Activated T-helper 1 cell treated with anti-CD3 and anti-CD28 coated beads, Interleukin-12 subunit alpha, Interleukin-12 subunit beta, Interleukin-2, Interleukin-4 antibody, amounts not matched to agents 30 ng/mL and 10 ng/mL and 1 ng/mL, durations not matched to agents 14 hours and 24 hours and 36 hours (primary cell): Measurements from ENCODE around the gene KLHL18. TPM values are rescaled to one million over a fixed set of nuclear protein-coding genes. Genes with fewer than 3 reads are reported as not detected.

ENCODE experiments used
- DNase-seq: peaks from one replicate; pipeline ENCODE4 v3.0.0; 2021; ENCODE audit warnings: low spot score
- H3K27ac Mint-ChIP-seq: one replicate; pipeline ENCODE4 v1.8.0; 2021; ENCODE audit warnings: mild to moderate bottlenecking, mixed read lengths
- H3K27me3 Mint-ChIP-seq: one replicate; pipeline ENCODE4 v1.8.0; 2022; ENCODE audit warnings: mild to moderate bottlenecking, moderate library complexity, mixed read lengths; ENCODE audit not compliant: insufficient read depth
- H3K36me3 Mint-ChIP-seq: one replicate; pipeline ENCODE4 v1.8.0; 2021; ENCODE audit warnings: low read depth, mixed read lengths
- H3K4me1 Mint-ChIP-seq: one replicate; pipeline ENCODE4 v1.8.0; 2021; ENCODE audit warnings: low read depth, mixed read lengths
- H3K4me3 Mint-ChIP-seq: one replicate; pipeline ENCODE4 v1.8.0; 2021; ENCODE audit warnings: mild to moderate bottlenecking, moderate library complexity, mixed read lengths
- H3K9me3 Mint-ChIP-seq: one replicate; pipeline ENCODE4 v1.8.0; 2021; ENCODE audit warnings: mixed read lengths
- intact Hi-C: fragments of 100-400 bp; cut with micrococcal nuclease; formaldehyde crosslinking; loops from one replicate; pipeline ENCODE4 v1.15.1; 2024
- total RNA-seq: library from RNA; stranded (reverse); gene quantifications from 2 replicates; pipeline ENCODE4 v1.2.3, GENCODE V29; 2022

KLHL18 gene
- total RNA-seq, 1 donor from 2014 or later: 48.3 TPM

DNA sequence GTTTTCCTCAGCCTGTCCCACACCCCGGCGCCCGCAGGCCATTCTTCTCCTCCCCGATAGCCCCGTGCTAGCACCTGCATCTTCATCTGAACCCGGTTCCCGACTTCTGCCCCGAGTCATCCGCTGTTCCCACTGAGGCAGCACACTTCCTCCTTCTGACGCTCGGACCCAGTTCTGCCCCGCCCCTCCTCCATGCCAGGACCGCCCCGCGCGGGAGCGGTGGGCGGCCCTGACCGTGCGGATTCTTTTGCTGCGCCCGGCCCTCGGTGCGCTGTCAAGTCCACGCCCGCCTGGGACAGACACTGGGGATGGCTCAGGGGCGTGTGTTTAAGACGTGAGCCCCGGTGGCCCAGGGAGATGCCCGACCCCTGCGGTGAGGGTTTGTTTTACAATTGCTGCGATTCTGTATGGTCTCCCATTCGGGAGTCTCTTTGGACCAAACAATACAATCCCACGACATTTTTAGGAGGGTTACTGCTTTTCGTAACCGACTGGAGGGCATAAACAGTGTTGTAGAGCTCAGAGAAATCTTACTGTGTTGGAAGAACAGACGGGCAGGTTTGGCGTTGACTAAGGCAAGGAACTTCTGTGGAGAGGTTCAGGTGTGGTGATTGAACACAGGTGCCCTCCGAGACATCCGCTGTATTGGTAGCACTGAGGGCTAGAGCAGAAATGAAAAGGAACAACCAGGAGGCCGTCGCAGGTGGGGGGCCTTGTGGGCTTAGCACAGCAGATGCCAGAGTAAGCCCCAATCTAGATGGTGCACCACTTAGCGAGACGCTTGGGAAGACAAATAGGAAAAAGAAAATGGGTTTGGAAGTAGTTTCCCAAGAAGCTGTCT lies 98.8 kb downstream of the KLHL18 start:
- H3K27me3 Mint-ChIP-seq: no peaks in the 10 kb centered on the region
- intact Hi-C loops: loop anchor here (1.0 to 5.0 kb wide), 3 partner anchors 324 to 421 kb away; partner anchors contain the start of gene DHX30
- peaks cover 49% of the 10 kb centered on the region for H3K4me1 Mint-ChIP-seq
- peak overlapping the region; percentile 100 for H3K27ac Mint-ChIP-seq
- H3K36me3 Mint-ChIP-seq: peaks cover 22% of the 10 kb centered on the region
- H3K4me3 Mint-ChIP-seq: peak overlapping the region; percentile 100
- DNase-seq: peak; percentile 78
- no peaks in the 10 kb centered on the region for H3K9me3 Mint-ChIP-seq

DNA sequence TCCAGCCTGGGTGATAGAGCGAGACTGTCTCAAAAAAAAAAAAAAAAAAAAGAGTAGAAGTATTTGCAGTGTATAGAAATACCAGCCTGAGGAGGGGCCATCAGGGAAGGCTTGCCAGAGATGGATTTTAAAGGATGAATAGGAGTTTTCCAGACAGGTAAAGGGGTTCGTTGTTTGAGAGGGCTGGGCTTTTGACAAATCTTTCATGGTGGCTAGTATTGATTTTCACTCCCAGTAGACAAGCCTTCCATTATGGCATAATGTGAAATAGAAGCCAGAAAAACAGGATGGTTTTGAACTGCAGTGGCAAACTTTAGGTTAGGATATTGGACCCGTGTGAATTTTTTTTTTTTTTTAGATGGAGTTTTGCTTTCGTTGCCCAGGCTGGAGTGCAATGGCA lies 101.7 kb downstream of the KLHL18 start:
- peaks cover 48% of the 10 kb centered on the region for H3K4me1 Mint-ChIP-seq
- no peaks in the 10 kb centered on the region for H3K27me3 Mint-ChIP-seq
- intact Hi-C loops: loop anchor here (5.0 kb wide), 1 partner anchor 327 kb away; no protein-coding TSS in a partner anchor
- no peak for DNase-seq
- H3K27ac Mint-ChIP-seq: no peak overlapping the region
- no peak overlapping the region for H3K4me3 Mint-ChIP-seq
- H3K9me3 Mint-ChIP-seq: no peaks in the 10 kb centered on the region
- peaks cover 28% of the 10 kb centered on the region for H3K36me3 Mint-ChIP-seq

DNA sequence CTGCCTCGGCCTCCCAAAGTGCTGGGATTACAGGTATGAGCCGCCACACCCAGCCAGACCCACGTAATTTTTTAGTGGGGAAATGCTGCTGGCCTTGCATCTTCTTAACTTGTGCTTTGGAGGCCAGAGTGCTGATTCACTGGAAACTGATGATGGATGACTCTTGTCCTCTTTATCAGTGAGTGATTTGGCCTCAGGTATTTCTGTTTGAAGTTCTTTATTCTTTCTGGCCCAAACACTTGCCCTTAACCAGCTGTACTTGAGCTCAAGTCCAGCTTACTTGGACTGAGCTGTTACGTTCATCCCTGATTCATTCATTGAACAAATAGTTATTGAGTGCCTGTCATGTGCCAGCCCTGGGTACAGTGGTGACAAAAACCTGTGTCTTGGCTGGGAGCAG lies 102.3 kb downstream of the KLHL18 start:
- no peaks in the 10 kb centered on the region for H3K9me3 Mint-ChIP-seq
- no peak overlapping the region for H3K27ac Mint-ChIP-seq
- no peaks in the 10 kb centered on the region for H3K27me3 Mint-ChIP-seq
- peaks cover 25% of the 10 kb centered on the region for H3K36me3 Mint-ChIP-seq
- H3K4me3 Mint-ChIP-seq: no peak overlapping the region
- intact Hi-C loops: no loop called here
- no peak for DNase-seq
- H3K4me1 Mint-ChIP-seq: peaks cover 42% of the 10 kb centered on the region

DNA sequence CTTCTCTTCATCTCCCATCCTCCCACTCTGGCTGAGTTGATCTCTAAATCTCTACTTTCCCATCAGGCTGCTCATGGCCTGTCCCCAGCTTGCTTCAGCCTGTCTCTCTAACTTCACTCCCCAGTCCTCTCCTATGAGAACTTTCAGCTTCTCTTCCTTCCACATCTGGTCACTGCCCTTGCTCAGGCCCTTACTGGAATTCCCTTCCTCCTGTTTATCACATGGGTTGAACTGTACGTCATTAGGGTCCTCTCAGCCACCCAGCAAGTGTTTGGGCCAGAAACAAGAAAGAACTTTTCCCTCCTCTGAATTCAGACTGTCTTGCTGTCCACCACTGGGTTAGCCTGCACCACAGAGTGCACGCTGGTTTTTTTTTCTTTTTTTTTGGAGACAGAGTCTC lies 103.1 kb downstream of the KLHL18 start:
- Mint-ChIP-seq H3K27ac (peak overlapping the region; percentile 13), H3K4me1 (peaks cover 37% of the 10 kb centered on the region), H3K36me3 (peaks cover 22% of the 10 kb centered on the region), H3K27me3 (no peaks in the 10 kb centered on the region), H3K9me3 (no peaks in the 10 kb centered on the region), H3K4me3 (no peak overlapping the region)
- intact Hi-C loops: no loop called here
- no peak for DNase-seq

GRCh38 chr3:47392933-47393332 lies 110.2 kb downstream of the KLHL18 start:
- Mint-ChIP-seq H3K9me3 (no peaks in the 10 kb centered on the region), H3K36me3 (peaks cover 8% of the 10 kb centered on the region), H3K4me3 (no peak overlapping the region), H3K27ac (no peak overlapping the region), H3K27me3 (no peaks in the 10 kb centered on the region), H3K4me1 (peaks cover 6% of the 10 kb centered on the region)
- intact Hi-C loops: no loop called here
- DNase-seq: no peak

GRCh38 chr3:47394140-47394870 lies 111.6 kb downstream of the KLHL18 start:
- Mint-ChIP-seq H3K4me1 (peaks cover 7% of the 10 kb centered on the region), H3K36me3 (peaks cover 7% of the 10 kb centered on the region), H3K4me3 (no peak overlapping the region), H3K27ac (peak overlapping the region; percentile 13), H3K9me3 (no peaks in the 10 kb centered on the region), H3K27me3 (no peaks in the 10 kb centered on the region)
- no peak for DNase-seq
- intact Hi-C loops: no loop called here

DNA sequence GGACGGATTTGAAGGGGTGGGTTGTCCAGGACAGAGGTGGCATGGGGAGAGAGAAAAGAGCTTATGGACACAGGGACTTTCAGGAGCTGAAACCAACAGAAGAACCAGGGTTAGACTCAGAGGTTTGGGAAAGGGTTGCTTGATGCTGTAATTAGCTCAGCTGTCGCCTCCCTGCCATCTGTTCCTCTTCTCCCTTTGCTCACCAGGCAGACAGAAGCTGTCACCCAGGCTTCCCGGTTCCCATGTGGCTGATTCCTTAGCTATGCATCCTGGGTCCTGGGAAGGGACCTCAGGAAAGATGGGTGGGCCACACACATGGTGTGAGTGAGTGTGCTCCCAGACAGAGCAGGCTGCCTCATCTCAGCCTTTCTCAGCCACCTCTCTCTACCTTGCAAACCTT lies 112.1 kb downstream of the KLHL18 start:
- H3K4me3 Mint-ChIP-seq: no peak overlapping the region
- H3K36me3 Mint-ChIP-seq: peaks cover 9% of the 10 kb centered on the region
- intact Hi-C loops: no loop called here
- H3K9me3 Mint-ChIP-seq: no peaks in the 10 kb centered on the region
- peaks cover 10% of the 10 kb centered on the region for H3K4me1 Mint-ChIP-seq
- H3K27ac Mint-ChIP-seq: no peak overlapping the region
- H3K27me3 Mint-ChIP-seq: no peaks in the 10 kb centered on the region
- no peak for DNase-seq

Other genes with a start within 250 kb of the KLHL18 start
- 41.2 and 45.7 TPM in 2 replicates for gene SETD2, start 118.8 kb upstream of the KLHL18 start, total RNA-seq
- 3.3 and 3.4 TPM in 2 replicates for gene KIF9, start 145 bp upstream of the KLHL18 start, total RNA-seq
- 33.7 and 35.1 TPM in 2 replicates for gene PTPN23, start 98.1 kb downstream of the KLHL18 start, total RNA-seq
- 86.3 and 91.2 TPM in 2 replicates for gene SCAP, start 193.0 kb downstream of the KLHL18 start, total RNA-seq
- 44.7 and 47.9 TPM in 2 replicates for gene ELP6, start 230.8 kb downstream of the KLHL18 start, total RNA-seq